ENCODE data around the gene PLCB3.

The PLCB3 gene

GRCh38 chr11:64290352-64291261 lies 39.3 kb downstream of the PLCB3 start:
- no peak for DNase-seq

- DNase-seq, result no peak
These were observed 40.0 kb downstream of the PLCB3 start, which contains the start of gene KCNK4 for GRCh38 chr11:64291262-64291751. Gene KCNK4 (plus strand): TSS chr11:64291302. CDS start chr11:64293019, 1,717 bp downstream.

GRCh38 chr11:64291752-64292459 lies 40.6 kb downstream of the PLCB3 start:
- DNase-seq, result no peak

GRCh38 chr11:64292460-64293254 lies 41.3 kb downstream of the PLCB3 start:
- DNase-seq, result no peak

- DNase-seq, result no peak
These were observed 43.4 kb downstream of the PLCB3 start for GRCh38 chr11:64294774-64295173.

- no peak for DNase-seq
These were observed 44.4 kb downstream of the PLCB3 start for GRCh38 chr11:64295760-64296159.

- DNase-seq, result no peak
These were observed 44.9 kb downstream of the PLCB3 start for GRCh38 chr11:64296236-64296635.

- no peak for DNase-seq
These were observed 45.7 kb downstream of the PLCB3 start for GRCh38 chr11:64296830-64297698.

- DNase-seq, result no peak
These were observed 46.5 kb downstream of the PLCB3 start for GRCh38 chr11:64297699-64298358.

- DNase-seq, result no peak
These were observed 47.9 kb downstream of the PLCB3 start for GRCh38 chr11:64298966-64299846.

- no peak for DNase-seq
These were observed 48.7 kb downstream of the PLCB3 start, which contains the start of gene CATSPERZ for GRCh38 chr11:64299847-64300648. Gene CATSPERZ (plus strand): TSS chr11:64300358. CDS start chr11:64300411, 53 bp downstream.

GRCh38 chr11:64303109-64304031 lies 52.0 kb downstream of the PLCB3 start:
- DNase-seq, result no peak

GRCh38 chr11:64304032-64304315 lies 52.6 kb downstream of the PLCB3 start:
- DNase-seq, result no peak

- peak; percentile 86 for DNase-seq
These were observed 53.2 kb downstream of the PLCB3 start for GRCh38 chr11:64304316-64305072.

- DNase-seq, result peak; percentile 97
These were observed 53.9 kb downstream of the PLCB3 start, which contains the start of gene ESRRA for GRCh38 chr11:64305075-64305690. Gene ESRRA (plus strand): TSS chr11:64305524. CDS start chr11:64307180, 1,656 bp downstream.

- peak; percentile 58 for DNase-seq
These were observed 54.6 kb downstream of the PLCB3 start for GRCh38 chr11:64305691-64306562.
